CD4-positive, alpha-beta memory T cell (primary cell): ENCODE measurements around the gene SEMA3G. TPM values are rescaled to one million over a fixed set of nuclear protein-coding genes. Genes with fewer than 3 reads are reported as not detected.

ENCODE experiments used
- CTCF ChIA-PET: fragments of 350-600 bp; sonication (Branson Sonifier 250); formaldehyde crosslinking; loops from one replicate; lab custom pipeline; 2021; ENCODE audit warnings: inconsistent platforms; ENCODE audit not compliant: partially characterized antibody; lab: Charles Lee
- POLR2A ChIA-PET: fragments of 350-600 bp; sonication (Branson Sonifier 250); formaldehyde crosslinking; loops from one replicate; lab custom pipeline; 2021; ENCODE audit not compliant: partially characterized antibody; lab: Charles Lee
- DNase-seq, 5 donors: peaks; one replicate each; pipeline versions ENCODE4 v3.0.0 to v3.0.0-alpha.2; 2020 to 2022; ENCODE audit warnings: mixed read lengths in 1 of 5
- H3K27ac ChIP-seq: one replicate; pipeline ENCODE4 v1.7.0; 2013; ENCODE audit warnings: low read depth, low read length
- H3K27me3 ChIP-seq: 2 replicates; pipeline ENCODE4 v1.7.0; 2013; ENCODE audit warnings: mild to moderate bottlenecking, low read length, moderate library complexity; ENCODE audit not compliant: insufficient read depth
- H3K36me3 ChIP-seq: 2 replicates; pipeline ENCODE4 v1.7.0; 2013; ENCODE audit warnings: mild to moderate bottlenecking, low read length, moderate library complexity; ENCODE audit not compliant: insufficient read depth
- H3K4me1 ChIP-seq: 2 replicates; pipeline ENCODE4 v1.7.0; 2013; ENCODE audit warnings: mild to moderate bottlenecking, low read length, moderate library complexity; ENCODE audit not compliant: insufficient read depth
- H3K4me3 ChIP-seq, 2 donors: one replicate each; pipeline ENCODE4 v1.7.0; 2013; ENCODE audit warnings: low read length in 2 of 2, mild to moderate bottlenecking in 1 of 2
- H3K9me3 ChIP-seq, 2 donors: one replicate each; pipeline ENCODE4 v1.7.0; 2013; ENCODE audit warnings: low read length in 2 of 2, control low read depth in 1 of 2; ENCODE audit not compliant: control insufficient read depth in 1 of 2
- H3K27ac Mint-ChIP-seq, 7 donors: one replicate each; pipeline ENCODE4 v1.8.0; 2020 to 2021; ENCODE audit warnings: mixed read lengths in 7 of 7, mild to moderate bottlenecking in 6 of 7, inconsistent platforms in 3 of 7, moderate library complexity in 3 of 7
- H3K27me3 Mint-ChIP-seq, 2 donors: one replicate each; pipeline ENCODE4 v1.8.0; 2020 to 2021; ENCODE audit warnings: mixed read lengths in 2 of 2
- H3K36me3 Mint-ChIP-seq, 2 donors: one replicate each; pipeline ENCODE4 v1.8.0; 2020 to 2021; ENCODE audit warnings: mixed read lengths in 2 of 2, inconsistent platforms in 1 of 2, mild to moderate bottlenecking in 1 of 2
- H3K4me1 Mint-ChIP-seq, 4 donors: one replicate each; pipeline ENCODE4 v1.8.0; 2020 to 2021; ENCODE audit warnings: mixed read lengths in 4 of 4, mild to moderate bottlenecking in 1 of 4
- H3K4me3 Mint-ChIP-seq, 8 donors: one replicate each; pipeline ENCODE4 v1.8.0; 2020 to 2021; ENCODE audit warnings: mixed read lengths in 8 of 8, mild to moderate bottlenecking in 7 of 8, moderate library complexity in 6 of 8, inconsistent platforms in 3 of 8
- H3K9me3 Mint-ChIP-seq, 8 donors: one replicate each; pipeline ENCODE4 v1.8.0; 2020 to 2021; ENCODE audit warnings: mixed read lengths in 8 of 8, mild to moderate bottlenecking in 5 of 8, inconsistent platforms in 3 of 8, moderate library complexity in 1 of 8
- intact Hi-C: fragments of 100-400 bp; cut with micrococcal nuclease; formaldehyde crosslinking; loops from one replicate; pipeline ENCODE4 v1.15.1; 2023
- polyA plus RNA-seq, 2 donors: library from polyadenylated mRNA; unstranded; fragments of 300-500 nt; fragmentation: Illumina TruSeq; gene quantifications; one replicate each; pipeline ENCODE4 v1.2.3, GENCODE V29; 2021
- total RNA-seq, 2 experiments: library from RNA; stranded (reverse); gene quantifications; one replicate each; pipeline ENCODE4 v1.2.3, GENCODE V29; 2021

SEMA3G gene
- total and polyA plus RNA-seq, 4 experiments from 2014 or later, result 0.17 to 0.29 (median 0.22) TPM; not detected in 1

DNA sequence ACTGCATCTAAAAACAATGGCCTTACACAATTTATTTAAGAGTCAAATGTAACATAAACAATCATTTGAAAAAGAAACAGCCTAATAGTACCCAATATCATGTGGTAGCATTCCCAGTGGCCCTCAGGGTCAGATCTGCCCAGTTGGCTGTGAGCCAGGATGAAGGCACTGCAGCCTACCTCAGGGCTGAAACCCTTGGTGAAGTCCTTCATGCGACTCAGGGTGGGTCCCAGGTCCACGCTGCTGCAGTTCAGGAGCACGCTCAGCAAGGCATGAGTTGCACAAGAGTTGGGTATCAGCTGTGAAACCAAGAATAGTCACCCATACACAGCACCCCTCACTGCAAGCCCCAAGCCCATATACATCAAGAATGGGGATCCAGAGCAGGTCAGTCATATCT is 37.1 kb downstream of the SEMA3G start:
- Mint-ChIP-seq H3K4me1 (peaks cover 27 to 44% (median 35%) of the 10 kb centered on the region in 4 donors), H3K27ac (peak overlapping the region in 5 of 7 donors; percentile 6 to 96 (median 93)), H3K9me3 (no peaks in the 10 kb centered on the region), H3K4me3 (peak overlapping the region in 5 of 8 donors; percentile 23 to 96 (median 85)), H3K36me3 (peaks cover 36 to 64% of the 10 kb centered on the region in 2 donors), H3K27me3 (no peaks in the 10 kb centered on the region)
- Histone ChIP-seq H3K4me1 (peaks cover 37% of the 10 kb centered on the region), H3K4me3 (no peak overlapping the region), H3K9me3 (no peaks in the 10 kb centered on the region), H3K27me3 (no peaks in the 10 kb centered on the region), H3K27ac (no peak overlapping the region), H3K36me3 (peaks cover 54% of the 10 kb centered on the region)
- DNase-seq, result peak in 1 of 5 donors; percentile 37
- ChIA-PET POLR2A (interaction anchor here (0.8 to 1.3 kb wide), 2 partner anchors 9 to 44 kb away, joined by 3 read pairs; no protein-coding TSS in a partner anchor), CTCF (interaction anchor here (1.7 kb wide), 1 partner anchor 180 kb away, joined by 3 read pairs; no protein-coding TSS in a partner anchor)
- intact Hi-C loops, result no loop called here

DNA sequence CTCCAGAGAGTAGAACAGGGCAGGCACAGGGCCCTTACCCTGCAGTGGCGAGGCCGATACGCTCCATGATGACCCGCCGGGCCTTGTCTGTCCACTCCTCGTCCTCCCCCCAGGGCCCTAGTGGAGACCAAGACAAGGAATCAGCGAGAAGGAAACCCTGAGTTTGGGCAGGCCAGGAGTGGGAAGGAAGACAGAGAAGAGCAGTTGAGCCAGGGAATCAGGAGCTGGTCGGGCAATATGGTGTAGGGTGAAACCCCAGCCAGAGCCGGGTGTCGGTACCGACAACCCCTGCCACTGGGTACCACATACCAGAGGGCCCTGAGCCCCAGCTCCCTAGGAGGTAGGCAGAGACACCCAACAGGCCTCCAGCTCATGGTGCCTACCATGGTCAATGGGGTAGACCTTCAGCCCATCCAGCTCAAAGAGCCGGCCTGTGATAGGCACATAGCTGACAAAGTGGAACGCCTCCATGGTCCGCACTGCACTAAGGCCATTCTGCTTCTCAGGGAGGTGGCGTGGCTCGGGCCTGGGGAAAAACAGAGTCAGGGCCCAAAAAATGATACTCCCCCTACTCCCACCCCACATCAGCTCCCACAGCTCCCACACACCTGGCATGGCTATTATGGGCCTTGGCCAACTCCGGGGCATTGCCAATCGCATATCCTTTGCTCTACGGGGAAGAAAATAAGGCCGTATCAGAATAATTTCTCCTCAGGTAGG is 38.0 kb downstream of the SEMA3G start:
- no peak overlapping the region for H3K4me3 ChIP-seq
- intact Hi-C loops, result no loop called here

DNA sequence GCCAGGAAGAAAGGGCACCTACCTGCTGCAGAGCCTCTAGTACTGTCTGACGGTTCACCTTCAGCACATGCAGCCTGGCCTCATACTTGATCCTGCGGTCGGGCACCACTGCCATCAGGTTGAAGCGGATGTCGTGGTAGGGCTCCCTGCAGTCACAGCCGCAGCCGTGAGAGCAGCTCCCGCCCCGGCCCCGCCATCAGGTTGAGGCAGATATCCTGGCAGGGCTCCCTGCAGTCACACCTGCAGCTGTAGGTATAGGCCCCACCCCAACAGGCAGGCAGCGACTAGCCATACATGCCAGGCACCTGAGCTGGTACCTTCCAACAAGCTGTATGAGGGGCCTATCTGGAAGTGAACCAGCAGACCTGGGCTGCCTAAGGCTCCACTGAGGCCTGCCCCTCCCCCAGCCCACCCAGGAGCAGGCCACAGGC is 38.7 kb downstream of the SEMA3G start:
- peak overlapping the region in 1 of 7 donors; percentile 38 for H3K27ac Mint-ChIP-seq
- Histone ChIP-seq H3K4me3 (no peak overlapping the region), H3K27me3 (no peaks in the 10 kb centered on the region), H3K27ac (no peak overlapping the region), H3K4me1 (peaks cover 23% of the 10 kb centered on the region), H3K36me3 (peaks cover 69% of the 10 kb centered on the region), H3K9me3 (no peaks in the 10 kb centered on the region)
- intact Hi-C loops, result no loop called here
- DNase-seq, result peak in 1 of 5 donors; percentile 28
- CTCF ChIA-PET, result no interaction called here
- no peaks in the 10 kb centered on the region for H3K27me3 Mint-ChIP-seq
- peaks cover 17 to 29% (median 23%) of the 10 kb centered on the region in 4 donors for H3K4me1 Mint-ChIP-seq
- H3K36me3 Mint-ChIP-seq, result peaks cover 41 to 78% of the 10 kb centered on the region in 2 donors
- no peaks in the 10 kb centered on the region for H3K9me3 Mint-ChIP-seq
- POLR2A ChIA-PET, result no interaction called here
- no peak overlapping the region for H3K4me3 Mint-ChIP-seq

More for the DNA sequence above, 38.0 kb downstream of the SEMA3G start:
- Mint-ChIP-seq H3K9me3 (no peaks in the 10 kb centered on the region), H3K36me3 (peaks cover 41 to 71% of the 10 kb centered on the region in 2 donors), H3K4me1 (peaks cover 23 to 36% (median 29%) of the 10 kb centered on the region in 4 donors), H3K27me3 (no peaks in the 10 kb centered on the region), H3K4me3 (peak overlapping the region in 3 of 8 donors; percentile 7 to 22 (median 9)), H3K27ac (peak overlapping the region in 4 of 7 donors; percentile 6 to 92 (median 51))
- Histone ChIP-seq H3K9me3 (no peaks in the 10 kb centered on the region), H3K27ac (no peak overlapping the region), H3K36me3 (peaks cover 62% of the 10 kb centered on the region), H3K4me1 (peaks cover 30% of the 10 kb centered on the region), H3K27me3 (no peaks in the 10 kb centered on the region)
- ChIA-PET POLR2A (interaction anchor here (1.3 kb wide), 1 partner anchor 8 kb away, joined by 3 read pairs; no protein-coding TSS in a partner anchor), CTCF (interaction anchor here (1.7 kb wide), 1 partner anchor 180 kb away, joined by 3 read pairs; no protein-coding TSS in a partner anchor)
- peak in 1 of 5 donors; percentile 31 for DNase-seq

DNA sequence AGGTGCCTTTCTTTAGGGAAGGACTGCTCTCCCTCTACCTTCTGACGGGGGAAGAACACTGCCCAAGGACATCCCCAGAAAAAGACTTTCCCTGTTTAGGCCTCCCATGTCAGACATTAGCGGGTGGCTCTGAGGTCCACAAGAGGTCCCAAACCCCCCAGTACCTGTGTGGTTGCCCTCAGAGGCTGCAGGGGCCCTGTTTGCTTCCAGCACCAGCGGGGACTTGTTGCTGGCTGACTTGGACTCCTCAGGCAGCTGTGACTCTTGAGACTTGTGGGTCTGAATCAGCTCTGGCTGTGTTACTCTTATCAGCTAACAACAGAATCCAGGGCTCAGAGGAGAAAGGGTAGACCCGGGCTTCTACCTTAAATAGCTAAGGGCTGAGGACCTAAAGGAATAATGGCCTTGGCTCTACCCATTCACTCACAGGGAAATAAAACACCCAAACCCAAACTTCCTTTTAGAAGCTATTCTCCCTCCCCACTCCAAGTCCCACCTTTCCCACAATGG is 39.2 kb downstream of the SEMA3G start:
- ChIA-PET CTCF (no interaction called here), POLR2A (no interaction called here)
- peaks cover 41 to 80% of the 10 kb centered on the region in 2 donors for H3K36me3 Mint-ChIP-seq
- H3K4me1 ChIP-seq, result peaks cover 19% of the 10 kb centered on the region
- no peaks in the 10 kb centered on the region for H3K9me3 Mint-ChIP-seq
- H3K4me3 ChIP-seq, result no peak overlapping the region
- peak overlapping the region in 3 of 7 donors; percentile 38 to 77 (median 72) for H3K27ac Mint-ChIP-seq
- H3K27me3 ChIP-seq, result no peaks in the 10 kb centered on the region
- H3K4me3 Mint-ChIP-seq, result no peak overlapping the region
- no peaks in the 10 kb centered on the region for H3K9me3 ChIP-seq
- peaks cover 13 to 23% (median 18%) of the 10 kb centered on the region in 4 donors for H3K4me1 Mint-ChIP-seq
- H3K27me3 Mint-ChIP-seq, result no peaks in the 10 kb centered on the region
- no peak overlapping the region for H3K27ac ChIP-seq
- DNase-seq, result peak in 1 of 5 donors; percentile 16
- intact Hi-C loops, result no loop called here
- peaks cover 74% of the 10 kb centered on the region for H3K36me3 ChIP-seq

DNA sequence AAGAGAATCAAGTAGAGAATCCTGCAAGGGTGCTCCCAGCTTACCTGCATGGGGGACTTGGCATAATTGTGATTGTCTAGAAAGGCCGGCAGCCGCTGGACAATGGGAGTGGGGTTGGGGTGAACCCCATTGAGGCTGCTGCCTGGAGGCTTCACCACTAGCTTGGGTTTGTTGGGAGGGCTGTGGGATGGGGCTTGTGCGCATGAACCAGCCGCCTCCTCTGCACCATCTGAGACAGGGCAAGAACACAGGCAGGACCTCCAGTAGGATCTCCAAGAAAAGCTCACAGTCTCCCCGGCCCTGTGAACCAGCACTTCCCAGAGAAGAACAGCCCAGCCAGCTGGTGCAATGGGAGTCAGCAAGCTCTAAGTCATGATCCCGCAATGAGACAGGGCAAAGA is 39.8 kb downstream of the SEMA3G start:
- H3K4me1 Mint-ChIP-seq, result peaks cover 13 to 23% (median 18%) of the 10 kb centered on the region in 4 donors
- Histone ChIP-seq H3K27ac (no peak overlapping the region), H3K27me3 (no peaks in the 10 kb centered on the region), H3K9me3 (no peaks in the 10 kb centered on the region), H3K36me3 (peaks cover 80% of the 10 kb centered on the region), H3K4me3 (no peak overlapping the region), H3K4me1 (peaks cover 19% of the 10 kb centered on the region)
- H3K27me3 Mint-ChIP-seq, result no peaks in the 10 kb centered on the region
- intact Hi-C loops, result no loop called here
- H3K27ac Mint-ChIP-seq, result peak overlapping the region in 2 of 7 donors; percentile 72 to 77
- peak in 1 of 5 donors; percentile 20 for DNase-seq
- CTCF ChIA-PET, result interaction anchor here (0.8 kb wide), 1 partner anchor 23 kb away, joined by 3 read pairs; no protein-coding TSS in a partner anchor
- no peak overlapping the region for H3K4me3 Mint-ChIP-seq
- POLR2A ChIA-PET, result no interaction called here
- peaks cover 41 to 84% of the 10 kb centered on the region in 2 donors for H3K36me3 Mint-ChIP-seq
- no peaks in the 10 kb centered on the region for H3K9me3 Mint-ChIP-seq

DNA sequence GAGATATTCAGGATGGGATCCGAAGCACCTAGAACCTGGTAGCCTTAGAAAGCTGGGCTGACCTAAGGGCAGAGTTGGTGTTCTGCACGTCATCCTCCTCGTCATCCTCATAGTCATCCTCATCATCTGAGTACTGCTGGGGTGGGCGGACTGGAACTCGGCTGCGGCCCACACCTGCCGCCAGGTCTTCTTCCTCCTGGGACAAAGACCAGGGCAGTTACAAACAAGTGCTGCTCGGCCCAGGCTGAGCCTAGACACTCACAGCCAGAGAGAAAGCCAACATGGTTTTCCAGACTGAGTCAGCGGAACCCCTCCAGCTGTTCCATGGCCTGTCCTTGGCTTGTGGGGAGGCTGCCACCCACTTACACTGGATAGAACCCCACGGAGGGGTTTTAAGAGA is 40.5 kb downstream of the SEMA3G start:
- peaks cover 82% of the 10 kb centered on the region for H3K36me3 ChIP-seq
- H3K27me3 Mint-ChIP-seq, result no peaks in the 10 kb centered on the region
- intact Hi-C loops, result no loop called here
- H3K27ac Mint-ChIP-seq, result peak overlapping the region in 1 of 7 donors; percentile 74
- no peaks in the 10 kb centered on the region for H3K9me3 ChIP-seq
- ChIA-PET POLR2A (no interaction called here), CTCF (interaction anchor here (0.8 kb wide), 1 partner anchor 23 kb away, joined by 3 read pairs; no protein-coding TSS in a partner anchor)
- H3K27me3 ChIP-seq, result no peaks in the 10 kb centered on the region
- no peaks in the 10 kb centered on the region for H3K9me3 Mint-ChIP-seq
- peaks cover 13 to 23% (median 17%) of the 10 kb centered on the region in 4 donors for H3K4me1 Mint-ChIP-seq
- peaks cover 18% of the 10 kb centered on the region for H3K4me1 ChIP-seq
- DNase-seq, result no peak
- H3K4me3 Mint-ChIP-seq, result no peak overlapping the region
- no peak overlapping the region for H3K27ac ChIP-seq
- H3K36me3 Mint-ChIP-seq, result peaks cover 41 to 82% of the 10 kb centered on the region in 2 donors
- no peak overlapping the region for H3K4me3 ChIP-seq

DNA sequence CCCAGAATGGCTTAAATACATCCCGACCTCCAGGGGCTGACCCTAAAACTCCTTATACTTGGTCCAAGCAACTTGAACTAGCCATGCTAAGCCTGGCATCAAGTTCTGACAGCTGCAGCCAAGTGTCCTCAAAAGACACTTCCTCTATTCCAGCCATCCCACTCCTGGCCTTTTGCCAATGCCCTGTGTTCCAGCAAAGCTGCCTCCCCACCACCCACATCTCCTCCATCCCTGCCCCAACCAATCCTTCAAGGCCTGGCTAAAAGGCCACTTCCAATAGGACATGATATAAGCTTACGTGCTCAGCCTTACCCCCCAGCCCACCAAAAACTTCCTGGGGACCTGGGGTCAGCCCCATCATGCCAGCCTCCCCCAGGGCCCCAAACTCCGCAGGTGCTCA is 40.9 kb downstream of the SEMA3G start:
- peak overlapping the region in 5 of 7 donors; percentile 27 to 62 (median 57) for H3K27ac Mint-ChIP-seq
- intact Hi-C loops, result no loop called here
- H3K36me3 Mint-ChIP-seq, result peaks cover 41 to 79% of the 10 kb centered on the region in 2 donors
- peaks cover 85% of the 10 kb centered on the region for H3K36me3 ChIP-seq
- no peaks in the 10 kb centered on the region for H3K9me3 Mint-ChIP-seq
- ChIA-PET POLR2A (no interaction called here), CTCF (no interaction called here)
- peaks cover 14% of the 10 kb centered on the region for H3K4me1 ChIP-seq
- H3K27me3 Mint-ChIP-seq, result no peaks in the 10 kb centered on the region
- H3K4me3 ChIP-seq, result no peak overlapping the region
- no peak overlapping the region for H3K27ac ChIP-seq
- no peak overlapping the region for H3K4me3 Mint-ChIP-seq
- peak in 1 of 5 donors; percentile 17 for DNase-seq
- no peaks in the 10 kb centered on the region for H3K27me3 ChIP-seq
- no peaks in the 10 kb centered on the region for H3K9me3 ChIP-seq
- H3K4me1 Mint-ChIP-seq, result peaks cover 10 to 19% (median 13%) of the 10 kb centered on the region in 4 donors
